Measurements from ENCODE around the gene UBN2. TPM values are rescaled to one million over a fixed set of nuclear protein-coding genes. Genes with fewer than 3 reads are reported as not detected.

Gene UBN2
- total RNA-seq, 4 donors from 2014 or later = 19.9 to 33.7 (median 24.7) TPM

GRCh38 chr7:139345042-139345441, 114.0 kb downstream of the UBN2 start:
- no peak for TF ChIP-seq POLR2A (IDR thresholded peaks at IDR 0.05)
- TF ChIP-seq, protein P1, sequence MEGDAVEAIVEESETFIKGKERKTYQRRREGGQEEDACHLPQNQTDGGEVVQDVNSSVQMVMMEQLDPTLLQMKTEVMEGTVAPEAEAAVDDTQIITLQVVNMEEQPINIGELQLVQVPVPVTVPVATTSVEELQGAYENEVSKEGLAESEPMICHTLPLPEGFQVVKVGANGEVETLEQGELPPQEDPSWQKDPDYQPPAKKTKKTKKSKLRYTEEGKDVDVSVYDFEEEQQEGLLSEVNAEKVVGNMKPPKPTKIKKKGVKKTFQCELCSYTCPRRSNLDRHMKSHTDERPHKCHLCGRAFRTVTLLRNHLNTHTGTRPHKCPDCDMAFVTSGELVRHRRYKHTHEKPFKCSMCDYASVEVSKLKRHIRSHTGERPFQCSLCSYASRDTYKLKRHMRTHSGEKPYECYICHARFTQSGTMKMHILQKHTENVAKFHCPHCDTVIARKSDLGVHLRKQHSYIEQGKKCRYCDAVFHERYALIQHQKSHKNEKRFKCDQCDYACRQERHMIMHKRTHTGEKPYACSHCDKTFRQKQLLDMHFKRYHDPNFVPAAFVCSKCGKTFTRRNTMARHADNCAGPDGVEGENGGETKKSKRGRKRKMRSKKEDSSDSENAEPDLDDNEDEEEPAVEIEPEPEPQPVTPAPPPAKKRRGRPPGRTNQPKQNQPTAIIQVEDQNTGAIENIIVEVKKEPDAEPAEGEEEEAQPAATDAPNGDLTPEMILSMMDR (IDR thresholded peaks at IDR 0.05) = no peak
- Histone ChIP-seq H3K9me3 (no peaks in the 10 kb centered on the region), H3K36me3 (no peaks in the 10 kb centered on the region), H3K4me1 (peaks cover 6 to 17% of the 10 kb centered on the region in 2 donors), H3K27ac (no peak overlapping the region), H3K4me3 (replicated peaks in 1 of 3) (no peak overlapping the region), H3K27me3 (no peaks in the 10 kb centered on the region)
- no peak for DNase-seq
- WGBS, 2 donors = 87 to 93% methylated on average over 1 of the region's 1 CpG
- intact Hi-C loops (cut with DNase I) = loop anchor here (10.0 kb wide), 1 partner anchor 140 kb away; the partner anchor contains the start of gene KLRG2

- DNase-seq = no peak
- H3K27ac ChIP-seq = no peak overlapping the region
- TF ChIP-seq POLR2A (IDR thresholded peaks at IDR 0.05) = no peak
- 92 to 95% methylated on average over 2 of the region's 2 CpGs for WGBS, 2 donors
- no peaks in the 10 kb centered on the region for H3K9me3 ChIP-seq
- H3K36me3 ChIP-seq = no peaks in the 10 kb centered on the region
- no peak overlapping the region for H3K4me3 ChIP-seq (replicated peaks in 1 of 3)
- H3K27me3 ChIP-seq = no peaks in the 10 kb centered on the region
- H3K4me1 ChIP-seq = no peaks in the 10 kb centered on the region
- intact Hi-C loops (cut with DNase I) = no loop called here
These were observed 120.0 kb downstream of the UBN2 start for GRCh38 chr7:139351027-139351426.

- intact Hi-C loops (cut with DNase I) = no loop called here
- 92 to 94% methylated on average over 2 of the region's 2 CpGs for WGBS, 2 donors
- H3K27ac ChIP-seq = no peak overlapping the region
- no peaks in the 10 kb centered on the region for H3K36me3 ChIP-seq
- no peaks in the 10 kb centered on the region for H3K9me3 ChIP-seq
- no peak overlapping the region for H3K4me3 ChIP-seq (replicated peaks in 1 of 3)
- no peaks in the 10 kb centered on the region for H3K27me3 ChIP-seq
- TF ChIP-seq, protein P1 (IDR thresholded peaks at IDR 0.05) = no peak
- DNase-seq = no peak
- H3K4me1 ChIP-seq = no peaks in the 10 kb centered on the region
These were observed 123.7 kb downstream of the UBN2 start for GRCh38 chr7:139354729-139355128.

DNA sequence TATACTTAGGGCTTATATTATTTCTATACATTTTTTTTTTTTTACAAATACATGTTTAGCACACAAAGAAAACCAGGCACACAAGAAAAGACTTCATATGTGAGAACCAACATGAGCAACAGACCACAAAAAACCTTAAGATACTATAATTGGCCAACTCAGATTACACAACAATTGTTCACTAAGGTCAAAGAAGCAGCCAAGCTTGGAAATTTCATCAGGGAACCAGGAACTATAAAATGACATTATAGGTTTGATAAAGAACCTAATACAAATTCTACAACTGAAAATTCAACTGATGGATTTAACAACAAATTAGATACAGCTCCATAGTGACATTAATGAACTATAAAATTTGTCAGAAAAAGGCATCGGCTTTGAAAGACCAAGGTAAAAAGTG, 124.3 kb downstream of the UBN2 start:
- Histone ChIP-seq H3K27ac (no peak overlapping the region), H3K36me3 (no peaks in the 10 kb centered on the region), H3K27me3 (no peaks in the 10 kb centered on the region), H3K4me3 (replicated peaks in 1 of 3) (no peak overlapping the region), H3K9me3 (no peaks in the 10 kb centered on the region), H3K4me1 (no peaks in the 10 kb centered on the region)
- TF ChIP-seq, protein P1 (IDR thresholded peaks at IDR 0.05) = no peak
- TF ChIP-seq POLR2A (IDR thresholded peaks at IDR 0.05) = no peak
- DNase-seq = no peak
- intact Hi-C loops (cut with DNase I) = no loop called here
- WGBS, 2 donors = 95% methylated on average over 1 of the region's 1 CpG

Small RNA genes within 50 kb of the gene (small RNA-seq; reads per million reads assigned to genes)
- gene AC009220.1 (0.38 reads per million), gene RNU6-206P (not detected)

Other genes with a start within 250 kb of the UBN2 start
- 1 to 10 TPM; 1.2 to 3.9 (median 2.6) TPM for gene KIAA1549, start 249.8 kb upstream of the UBN2 start, total RNA-seq
- gene ZC3HAV1L, start 195.2 kb upstream of the UBN2 start, total RNA-seq = 10 to 100 TPM; 31.7 to 73.7 (median 45.5) TPM
- 10 to 100 TPM; 43.4 to 59.7 (median 50.2) TPM for gene ZC3HAV1, start 121.5 kb upstream of the UBN2 start, total RNA-seq
- gene FMC1, start 110.1 kb downstream of the UBN2 start, total RNA-seq = 10 to 100 TPM; 11.9 to 26.4 (median 23.0) TPM
- 100 to 1,000 TPM; 125 to 179 (median 145) TPM for gene LUC7L2, start 128.7 kb downstream of the UBN2 start, total RNA-seq

Data from thyroid gland (tissue), 4 donors.